Measurements from ENCODE around the gene THBD.

DNA sequence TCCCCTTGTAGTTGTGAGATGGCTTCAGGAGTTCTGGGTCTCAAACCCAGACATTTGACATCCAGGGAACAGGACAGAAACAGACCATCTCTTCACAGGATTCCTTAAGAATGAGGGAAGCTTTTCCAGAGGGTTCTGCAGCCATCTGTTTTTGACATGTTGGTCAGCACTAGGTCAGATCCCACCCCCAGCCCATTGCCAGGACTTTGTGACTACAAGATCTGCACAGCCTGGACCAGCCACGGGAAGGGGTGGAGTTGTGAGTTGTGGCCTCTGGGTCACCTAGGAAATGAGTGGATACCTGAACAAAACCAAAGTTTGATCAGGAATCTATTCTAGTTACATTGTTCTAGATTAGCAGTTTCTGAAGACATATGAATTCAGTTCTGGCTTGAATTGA lies 53.5 kb downstream of the THBD start:
- TF ChIP-seq EZH2 (IDR thresholded peaks at IDR 0.05) (no peak), POLR2AphosphoS5 (IDR thresholded peaks at IDR 0.05; ENCODE audit: borderline replicate concordance, low read depth, low read length) (no peak), FOXP2 (optimal IDR thresholded peaks at IDR 0.05; ENCODE audit: control extremely low read depth, extremely low read length, insufficient read depth) (no peak)
